ENCODE measurements around the gene LILRB2.
"Not testable (repeated sequence)": the region's sequence is repeated elsewhere in the genome, so short reads cannot be mapped to it uniquely, and the experiment has no call there.

The LILRB2 gene

DNA sequence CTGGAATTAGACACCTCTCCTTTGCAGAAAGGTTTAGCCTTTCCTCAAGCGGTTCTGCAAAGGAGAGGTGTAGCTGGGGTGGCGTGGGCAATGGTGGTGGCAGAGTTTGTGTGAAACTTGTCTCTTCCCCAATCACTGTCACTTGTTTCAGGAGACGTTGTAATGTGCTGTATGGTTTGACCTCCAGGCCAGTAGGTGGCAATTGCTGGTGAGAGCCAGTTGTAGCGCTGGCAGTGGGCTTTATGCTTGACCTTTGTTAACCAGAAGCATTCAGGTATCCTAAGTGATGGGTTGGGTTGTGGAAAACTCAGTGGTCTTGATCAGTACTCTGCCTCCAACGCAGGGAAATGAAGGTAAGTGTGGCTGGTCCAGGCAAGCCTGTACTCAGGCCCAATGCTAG is 44.7 kb upstream of the LILRB2 start:
- TF ChIP-seq TCF4 (CRISPR knock-in tag; IDR thresholded peaks at IDR 0.05; ENCODE audit: borderline replicate concordance) (no peak), TOX (CRISPR knock-in tag; IDR thresholded peaks at IDR 0.05; ENCODE audit: borderline replicate concordance) (no peak), BACH2 (CRISPR knock-in tag; IDR thresholded peaks at IDR 0.05; ENCODE audit: borderline replicate concordance) (no peak), ZC3H10 (CRISPR knock-in tag; IDR thresholded peaks at IDR 0.05) (no peak), ISL1 (CRISPR knock-in tag; IDR thresholded peaks at IDR 0.05) (no peak), SNAI2 (CRISPR knock-in tag; IDR thresholded peaks at IDR 0.05) (no peak), RARB (CRISPR knock-in tag; IDR thresholded peaks at IDR 0.05) (no peak)
- TF ChIP-seq, protein P1, sequence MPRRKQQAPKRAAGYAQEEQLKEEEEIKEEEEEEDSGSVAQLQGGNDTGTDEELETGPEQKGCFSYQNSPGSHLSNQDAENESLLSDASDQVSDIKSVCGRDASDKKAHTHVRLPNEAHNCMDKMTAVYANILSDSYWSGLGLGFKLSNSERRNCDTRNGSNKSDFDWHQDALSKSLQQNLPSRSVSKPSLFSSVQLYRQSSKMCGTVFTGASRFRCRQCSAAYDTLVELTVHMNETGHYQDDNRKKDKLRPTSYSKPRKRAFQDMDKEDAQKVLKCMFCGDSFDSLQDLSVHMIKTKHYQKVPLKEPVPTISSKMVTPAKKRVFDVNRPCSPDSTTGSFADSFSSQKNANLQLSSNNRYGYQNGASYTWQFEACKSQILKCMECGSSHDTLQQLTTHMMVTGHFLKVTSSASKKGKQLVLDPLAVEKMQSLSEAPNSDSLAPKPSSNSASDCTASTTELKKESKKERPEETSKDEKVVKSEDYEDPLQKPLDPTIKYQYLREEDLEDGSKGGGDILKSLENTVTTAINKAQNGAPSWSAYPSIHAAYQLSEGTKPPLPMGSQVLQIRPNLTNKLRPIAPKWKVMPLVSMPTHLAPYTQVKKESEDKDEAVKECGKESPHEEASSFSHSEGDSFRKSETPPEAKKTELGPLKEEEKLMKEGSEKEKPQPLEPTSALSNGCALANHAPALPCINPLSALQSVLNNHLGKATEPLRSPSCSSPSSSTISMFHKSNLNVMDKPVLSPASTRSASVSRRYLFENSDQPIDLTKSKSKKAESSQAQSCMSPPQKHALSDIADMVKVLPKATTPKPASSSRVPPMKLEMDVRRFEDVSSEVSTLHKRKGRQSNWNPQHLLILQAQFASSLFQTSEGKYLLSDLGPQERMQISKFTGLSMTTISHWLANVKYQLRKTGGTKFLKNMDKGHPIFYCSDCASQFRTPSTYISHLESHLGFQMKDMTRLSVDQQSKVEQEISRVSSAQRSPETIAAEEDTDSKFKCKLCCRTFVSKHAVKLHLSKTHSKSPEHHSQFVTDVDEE (CRISPR knock-in tag; IDR thresholded peaks at IDR 0.05) = no peak
- ATAC-seq = no peak

DNA sequence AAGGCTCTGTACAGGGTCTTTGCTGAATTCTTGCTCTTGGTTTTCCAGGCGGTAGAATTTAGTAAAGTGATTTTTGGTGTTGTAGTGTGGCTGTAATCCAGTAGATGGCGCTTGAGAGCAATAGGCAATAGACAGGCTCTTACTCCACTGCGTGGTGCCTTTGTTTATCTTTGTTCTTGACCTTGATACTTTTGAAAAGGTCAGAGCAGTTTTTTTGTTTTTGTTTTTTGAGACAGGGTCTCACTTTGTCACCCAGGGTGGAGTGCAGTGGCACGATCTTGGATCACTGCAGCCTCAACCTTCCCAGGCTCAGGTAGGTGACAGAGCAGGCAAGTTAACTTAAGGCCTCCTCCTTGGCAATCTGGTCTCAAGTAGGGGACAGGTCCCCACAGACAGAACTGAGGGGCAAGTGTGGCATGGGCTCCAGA is 44.3 kb upstream of the LILRB2 start:
- TF ChIP-seq ZFP3 (CRISPR knock-in tag; IDR thresholded peaks at IDR 0.05) (peak; percentile 73), ARNTL (CRISPR knock-in tag; IDR thresholded peaks at IDR 0.05; ENCODE audit: borderline replicate concordance, low read depth) (no peak)
- TF ChIP-seq, protein P1 (CRISPR knock-in tag; IDR thresholded peaks at IDR 0.05) = no peak
- ATAC-seq = peak; percentile 83

DNA sequence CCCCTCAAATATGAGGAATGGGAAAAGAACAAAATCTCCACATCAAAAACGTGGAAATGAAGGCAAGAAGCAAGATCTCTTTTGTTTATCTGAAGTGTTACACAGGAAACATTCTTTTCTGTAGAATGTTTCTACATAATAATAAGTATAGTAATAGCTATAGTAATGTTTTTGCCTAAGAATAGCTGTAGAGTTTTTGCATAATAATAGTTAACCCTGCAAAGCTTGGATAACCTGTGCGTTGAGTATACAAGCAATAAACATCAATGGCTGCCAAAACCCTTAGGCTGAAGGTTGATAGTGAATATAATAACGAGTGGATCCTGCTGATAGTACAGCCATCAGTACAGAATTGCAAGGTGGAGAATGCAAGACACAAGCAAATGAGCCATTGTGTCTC is 43.2 kb upstream of the LILRB2 start:
- TF ChIP-seq ZNF70 (CRISPR knock-in tag; IDR thresholded peaks at IDR 0.05) (no peak), ZFP3 (CRISPR knock-in tag; IDR thresholded peaks at IDR 0.05) (no peak), SNAI2 (CRISPR knock-in tag; IDR thresholded peaks at IDR 0.05) (no peak), TCF4 (CRISPR knock-in tag; IDR thresholded peaks at IDR 0.05; ENCODE audit: borderline replicate concordance) (no peak), TOX (CRISPR knock-in tag; IDR thresholded peaks at IDR 0.05; ENCODE audit: borderline replicate concordance) (no peak), ZNF8 (CRISPR knock-in tag; IDR thresholded peaks at IDR 0.05) (no peak), ARNTL (CRISPR knock-in tag; IDR thresholded peaks at IDR 0.05; ENCODE audit: borderline replicate concordance, low read depth) (no peak), ZC3H10 (CRISPR knock-in tag; IDR thresholded peaks at IDR 0.05) (no peak), OSR1 (CRISPR knock-in tag; IDR thresholded peaks at IDR 0.05) (no peak), BACH2 (CRISPR knock-in tag; IDR thresholded peaks at IDR 0.05; ENCODE audit: borderline replicate concordance) (no peak), ISL1 (CRISPR knock-in tag; IDR thresholded peaks at IDR 0.05) (no peak), ESRRG (CRISPR knock-in tag; IDR thresholded peaks at IDR 0.05) (no peak), CSDC2 (CRISPR knock-in tag; IDR thresholded peaks at IDR 0.05) (no peak), ZNF565 (CRISPR knock-in tag; conservative IDR thresholded peaks at IDR 0.05; ENCODE audit: low read depth) (no peak), RARB (CRISPR knock-in tag; IDR thresholded peaks at IDR 0.05) (no peak)
- TF ChIP-seq, protein P2, sequence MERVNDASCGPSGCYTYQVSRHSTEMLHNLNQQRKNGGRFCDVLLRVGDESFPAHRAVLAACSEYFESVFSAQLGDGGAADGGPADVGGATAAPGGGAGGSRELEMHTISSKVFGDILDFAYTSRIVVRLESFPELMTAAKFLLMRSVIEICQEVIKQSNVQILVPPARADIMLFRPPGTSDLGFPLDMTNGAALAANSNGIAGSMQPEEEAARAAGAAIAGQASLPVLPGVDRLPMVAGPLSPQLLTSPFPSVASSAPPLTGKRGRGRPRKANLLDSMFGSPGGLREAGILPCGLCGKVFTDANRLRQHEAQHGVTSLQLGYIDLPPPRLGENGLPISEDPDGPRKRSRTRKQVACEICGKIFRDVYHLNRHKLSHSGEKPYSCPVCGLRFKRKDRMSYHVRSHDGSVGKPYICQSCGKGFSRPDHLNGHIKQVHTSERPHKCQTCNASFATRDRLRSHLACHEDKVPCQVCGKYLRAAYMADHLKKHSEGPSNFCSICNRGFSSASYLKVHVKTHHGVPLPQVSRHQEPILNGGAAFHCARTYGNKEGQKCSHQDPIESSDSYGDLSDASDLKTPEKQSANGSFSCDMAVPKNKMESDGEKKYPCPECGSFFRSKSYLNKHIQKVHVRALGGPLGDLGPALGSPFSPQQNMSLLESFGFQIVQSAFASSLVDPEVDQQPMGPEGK (CRISPR knock-in tag; IDR thresholded peaks at IDR 0.05; ENCODE audit: borderline replicate concordance) = no peak
- TF ChIP-seq, protein P3, sequence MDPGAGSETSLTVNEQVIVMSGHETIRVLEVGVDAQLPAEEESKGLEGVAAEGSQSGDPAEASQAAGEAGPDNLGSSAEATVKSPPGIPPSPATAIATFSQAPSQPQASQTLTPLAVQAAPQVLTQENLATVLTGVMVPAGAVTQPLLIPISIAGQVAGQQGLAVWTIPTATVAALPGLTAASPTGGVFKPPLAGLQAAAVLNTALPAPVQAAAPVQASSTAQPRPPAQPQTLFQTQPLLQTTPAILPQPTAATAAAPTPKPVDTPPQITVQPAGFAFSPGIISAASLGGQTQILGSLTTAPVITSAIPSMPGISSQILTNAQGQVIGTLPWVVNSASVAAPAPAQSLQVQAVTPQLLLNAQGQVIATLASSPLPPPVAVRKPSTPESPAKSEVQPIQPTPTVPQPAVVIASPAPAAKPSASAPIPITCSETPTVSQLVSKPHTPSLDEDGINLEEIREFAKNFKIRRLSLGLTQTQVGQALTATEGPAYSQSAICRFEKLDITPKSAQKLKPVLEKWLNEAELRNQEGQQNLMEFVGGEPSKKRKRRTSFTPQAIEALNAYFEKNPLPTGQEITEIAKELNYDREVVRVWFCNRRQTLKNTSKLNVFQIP (CRISPR knock-in tag; IDR thresholded peaks at IDR 0.05; ENCODE audit: borderline replicate concordance, low read depth) = no peak
- TF ChIP-seq, protein P4, sequence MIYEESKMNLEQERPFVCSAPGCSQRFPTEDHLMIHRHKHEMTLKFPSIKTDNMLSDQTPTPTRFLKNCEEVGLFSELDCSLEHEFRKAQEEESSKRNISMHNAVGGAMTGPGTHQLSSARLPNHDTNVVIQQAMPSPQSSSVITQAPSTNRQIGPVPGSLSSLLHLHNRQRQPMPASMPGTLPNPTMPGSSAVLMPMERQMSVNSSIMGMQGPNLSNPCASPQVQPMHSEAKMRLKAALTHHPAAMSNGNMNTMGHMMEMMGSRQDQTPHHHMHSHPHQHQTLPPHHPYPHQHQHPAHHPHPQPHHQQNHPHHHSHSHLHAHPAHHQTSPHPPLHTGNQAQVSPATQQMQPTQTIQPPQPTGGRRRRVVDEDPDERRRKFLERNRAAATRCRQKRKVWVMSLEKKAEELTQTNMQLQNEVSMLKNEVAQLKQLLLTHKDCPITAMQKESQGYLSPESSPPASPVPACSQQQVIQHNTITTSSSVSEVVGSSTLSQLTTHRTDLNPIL (CRISPR knock-in tag; IDR thresholded peaks at IDR 0.05; ENCODE audit: low read depth) = no peak
- TF ChIP-seq, protein P1 (CRISPR knock-in tag; IDR thresholded peaks at IDR 0.05) = no peak
- no peak for ATAC-seq

DNA sequence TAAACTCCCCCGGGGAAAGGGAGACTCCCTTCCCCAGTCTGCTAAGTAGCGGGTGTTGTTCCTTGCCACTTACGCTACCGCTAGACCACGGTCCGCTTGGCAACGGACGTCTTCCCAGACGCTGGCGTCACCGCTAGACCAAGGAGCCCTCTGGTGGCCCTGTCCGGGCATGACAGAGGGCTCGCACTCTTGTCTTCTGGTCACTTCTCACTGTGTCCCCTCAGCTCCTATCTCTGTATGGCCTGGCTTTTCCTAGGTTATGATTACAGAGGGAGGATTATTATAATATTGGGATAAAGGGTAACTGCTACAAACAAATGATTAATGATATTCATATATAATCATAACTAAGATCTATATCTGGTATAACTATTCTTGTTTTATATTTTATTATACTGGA is 42.0 kb upstream of the LILRB2 start:
- ATAC-seq = not testable (repeated sequence)

DNA sequence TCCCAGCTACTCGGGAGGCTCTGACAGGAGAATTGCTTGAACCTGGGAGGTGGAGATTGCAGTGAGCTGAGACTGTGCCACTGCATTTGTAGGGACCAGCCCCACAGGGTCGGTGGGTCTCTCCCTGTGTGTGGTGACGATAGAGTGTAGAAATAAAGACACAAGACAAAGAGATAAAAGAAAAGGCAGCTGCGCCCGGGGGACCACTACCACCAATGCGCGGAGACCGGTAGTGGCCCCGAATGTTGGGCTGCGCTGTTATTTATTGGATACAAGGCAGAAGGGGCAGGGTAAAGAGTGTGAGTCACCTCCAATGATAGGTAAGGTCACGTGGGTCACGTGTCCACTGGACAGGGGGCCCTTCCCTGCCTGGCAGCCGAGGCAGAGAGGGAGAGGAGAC is 41.4 kb upstream of the LILRB2 start:
- not testable (repeated sequence) for ATAC-seq
